ENCODE results near the gene PGA4.
"Not testable (repeated sequence)": the region's sequence is repeated elsewhere in the genome, so short reads cannot be mapped to it uniquely, and the experiment has no call there.

PGA4 gene

DNA sequence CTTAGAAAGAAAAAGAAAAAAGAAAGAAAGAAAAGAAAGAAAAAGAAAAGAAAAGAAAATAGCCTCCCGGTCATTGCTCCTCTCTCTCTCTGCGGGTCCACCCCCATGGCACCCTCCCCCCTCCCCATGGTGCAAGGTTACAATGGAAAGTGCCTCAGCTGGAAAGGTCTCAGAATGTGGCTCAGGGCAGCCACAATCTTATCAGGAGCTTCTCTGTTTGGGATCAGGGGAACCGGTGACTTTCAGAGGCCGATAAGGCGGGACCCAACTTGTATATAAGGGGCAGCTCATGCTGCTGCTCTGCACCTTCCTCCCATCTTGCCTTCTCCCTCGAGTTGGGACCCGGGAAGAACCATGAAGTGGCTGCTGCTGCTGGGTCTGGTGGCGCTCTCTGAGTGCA lies at the start of gene PGA4:
PGA4 (plus strand) TSS at position 301 of the 400 bp plus-strand sequence; CDS start at position 355, 54 bp downstream.
- DNase-seq: not testable (repeated sequence)

DNA sequence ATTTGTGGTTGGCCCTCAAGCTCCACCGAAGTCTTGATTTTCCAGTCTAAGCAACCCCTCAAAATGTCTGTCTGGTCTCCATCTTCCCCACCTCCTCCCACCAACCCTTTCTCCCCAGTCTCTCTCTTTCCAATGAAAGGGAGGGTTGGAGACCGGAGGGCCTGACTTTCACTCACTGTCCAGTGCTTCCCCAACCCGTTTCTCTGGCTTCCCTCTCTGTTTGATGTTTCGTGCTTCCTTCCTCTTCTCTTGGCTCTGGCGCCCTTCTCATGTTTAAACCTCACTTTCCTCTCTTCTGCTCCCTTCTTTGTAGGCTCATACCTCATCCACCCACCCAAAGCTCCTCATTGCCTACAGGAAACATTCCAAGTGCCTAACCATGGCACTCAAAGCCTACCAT lies 49.8 kb upstream of the PGA4 start:
- DNase-seq: no peak

DNA sequence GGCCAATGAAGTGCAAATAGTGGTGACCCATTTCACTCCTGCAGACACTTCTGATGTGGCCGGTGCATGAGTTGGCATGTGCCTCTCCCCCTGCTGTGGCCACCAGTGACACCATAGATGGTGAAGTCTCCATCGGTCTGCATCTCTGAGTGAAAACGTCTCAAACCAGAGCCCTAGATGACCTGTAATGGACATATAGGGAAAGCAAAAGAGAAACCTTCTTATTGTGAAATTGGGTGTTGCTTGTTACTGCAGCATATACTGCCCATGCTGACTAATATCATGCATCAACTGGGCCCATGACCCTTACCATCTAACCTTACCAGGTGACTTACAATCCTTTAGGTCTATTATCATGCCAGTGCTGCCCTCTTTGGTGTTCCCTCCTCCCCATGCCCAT lies 49.3 kb upstream of the PGA4 start:
- no peak for DNase-seq

DNA sequence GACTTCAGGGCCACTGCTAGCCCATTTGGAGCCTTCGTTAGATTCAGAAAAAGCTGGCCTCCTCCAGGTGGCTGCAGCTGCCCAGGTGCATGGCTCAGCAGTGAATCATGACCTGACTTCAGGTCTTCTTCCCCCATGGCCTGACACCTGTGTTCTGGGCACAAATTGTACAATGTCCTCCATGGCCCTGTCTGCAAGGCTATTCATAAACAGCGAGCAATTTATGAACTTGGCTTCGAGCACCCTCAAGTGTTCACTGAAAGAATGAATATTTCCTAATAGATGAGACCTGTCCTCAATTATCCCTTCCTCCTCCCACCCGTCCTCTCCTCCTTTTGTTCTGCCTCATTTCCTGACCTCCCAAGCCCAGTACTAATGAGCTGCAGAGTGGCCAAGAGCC lies 48.7 kb upstream of the PGA4 start:
- DNase-seq: peak; percentile 23

DNA sequence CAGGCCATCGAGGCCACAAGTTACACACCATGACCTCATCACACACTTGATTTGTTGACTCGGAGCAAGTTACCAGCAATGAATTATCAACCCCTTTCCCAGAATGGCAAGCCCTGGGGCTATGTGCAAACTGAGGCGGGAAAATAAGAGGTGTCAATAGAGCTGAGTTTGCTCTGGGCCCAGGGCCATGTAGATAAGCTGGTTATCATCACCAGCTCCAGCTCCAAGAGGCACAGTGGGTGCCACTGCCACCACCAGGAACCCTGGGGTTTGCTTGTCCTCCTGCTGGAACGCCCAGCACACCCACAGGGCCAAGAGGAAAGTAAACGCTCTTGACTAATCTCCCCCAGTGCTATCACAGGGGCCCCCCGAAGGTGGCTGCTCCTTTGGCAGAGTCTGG lies 47.9 kb upstream of the PGA4 start:
- no peak for DNase-seq

DNA sequence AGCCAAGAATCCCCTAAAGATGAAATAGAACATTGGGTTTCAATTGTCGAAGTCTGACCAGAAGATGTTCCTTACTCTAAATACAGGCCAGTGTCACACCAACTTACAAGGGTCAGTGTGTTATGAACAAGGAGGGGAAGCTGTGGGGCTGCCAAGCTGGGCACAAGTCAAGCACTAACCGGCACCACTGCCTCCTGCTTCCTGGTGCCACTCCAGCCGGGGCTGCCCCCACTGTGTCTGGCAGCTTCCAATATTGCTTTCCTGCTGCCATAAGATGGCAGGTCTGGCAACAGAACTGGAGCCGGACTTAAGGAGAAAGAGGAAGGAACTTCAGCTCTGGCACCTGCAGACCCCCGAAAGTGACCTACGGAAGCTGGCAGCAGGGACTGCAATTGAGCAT lies 47.2 kb upstream of the PGA4 start:
- DNase-seq: no peak

DNA sequence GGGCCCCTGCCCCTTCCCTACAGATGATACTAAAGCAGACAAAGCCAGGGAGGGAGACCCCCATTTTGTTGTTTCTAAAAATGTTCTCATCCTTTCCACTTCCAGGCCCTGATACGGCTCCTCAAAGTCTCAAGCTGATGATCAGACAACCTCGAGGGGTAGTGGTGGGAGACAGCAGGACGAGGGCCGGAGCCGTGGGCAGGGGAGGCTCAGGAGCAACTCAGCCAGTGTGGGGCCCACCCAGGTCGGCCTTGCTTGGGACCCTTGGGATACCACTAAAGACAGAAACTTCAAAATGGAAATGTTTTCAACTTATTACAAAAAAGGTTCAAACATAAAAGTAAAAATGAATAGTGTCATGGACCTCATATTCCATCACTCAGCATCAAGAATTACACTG lies 45.7 kb upstream of the PGA4 start:
- DNase-seq: no peak

DNA sequence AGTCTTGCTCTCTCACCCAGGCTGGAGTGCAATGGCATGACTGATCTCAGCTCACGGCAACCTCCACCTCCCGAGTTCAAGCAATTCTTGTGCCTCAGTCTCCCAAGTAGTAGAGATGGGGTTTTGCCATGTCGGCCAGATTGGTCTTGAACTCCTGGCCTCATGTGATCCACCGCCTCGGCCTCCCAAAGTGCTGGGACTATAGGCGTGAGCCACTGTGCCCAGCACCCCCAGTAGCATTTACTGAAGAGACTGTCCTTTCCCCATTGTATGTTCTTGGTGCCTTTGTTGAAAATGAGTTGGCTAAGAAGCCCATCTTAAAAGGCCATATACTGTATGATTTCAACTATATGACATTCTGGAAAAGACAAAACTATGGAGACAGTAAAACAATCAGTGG lies 41.9 kb upstream of the PGA4 start:
- not testable (repeated sequence) for DNase-seq

DNA sequence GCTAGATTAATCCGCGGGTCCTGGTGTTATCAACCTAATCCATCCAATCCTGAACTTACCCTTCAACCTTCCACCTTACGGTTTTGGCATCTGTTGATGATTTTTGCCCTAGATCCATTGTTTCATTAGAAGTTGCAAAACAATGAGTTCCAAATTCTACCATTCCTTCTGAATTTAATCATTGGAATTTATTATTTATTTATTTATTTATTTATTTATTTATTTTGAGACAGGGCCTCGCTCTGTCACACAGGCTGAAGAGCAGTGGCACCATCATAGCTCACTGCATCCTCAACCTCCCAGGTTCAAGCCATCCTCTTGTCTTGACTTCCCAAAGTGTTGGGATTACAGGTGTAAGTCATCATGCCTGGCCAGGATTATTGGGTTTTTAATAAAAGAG lies 40.7 kb upstream of the PGA4 start:
- no peak for DNase-seq

DNA sequence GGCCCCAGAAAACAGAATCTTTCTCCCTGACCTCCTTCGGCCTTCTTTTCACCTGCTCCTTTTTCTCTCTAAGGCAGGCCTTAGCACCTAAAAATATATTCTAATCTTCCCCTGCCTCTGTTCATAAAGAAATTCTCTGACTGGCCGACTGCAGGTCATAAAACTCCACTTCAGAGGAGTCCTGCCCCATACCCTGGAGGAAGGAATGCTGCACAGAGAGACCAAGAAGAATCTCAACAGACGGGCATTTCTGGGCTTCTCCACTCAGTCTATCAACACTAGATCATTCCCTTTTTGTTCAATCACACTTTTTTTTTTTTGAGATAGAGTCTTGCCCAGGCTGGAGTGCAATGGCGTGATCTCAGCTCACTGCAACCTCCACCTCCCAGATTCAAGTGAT lies 38.5 kb upstream of the PGA4 start:
- no peak for DNase-seq

DNA sequence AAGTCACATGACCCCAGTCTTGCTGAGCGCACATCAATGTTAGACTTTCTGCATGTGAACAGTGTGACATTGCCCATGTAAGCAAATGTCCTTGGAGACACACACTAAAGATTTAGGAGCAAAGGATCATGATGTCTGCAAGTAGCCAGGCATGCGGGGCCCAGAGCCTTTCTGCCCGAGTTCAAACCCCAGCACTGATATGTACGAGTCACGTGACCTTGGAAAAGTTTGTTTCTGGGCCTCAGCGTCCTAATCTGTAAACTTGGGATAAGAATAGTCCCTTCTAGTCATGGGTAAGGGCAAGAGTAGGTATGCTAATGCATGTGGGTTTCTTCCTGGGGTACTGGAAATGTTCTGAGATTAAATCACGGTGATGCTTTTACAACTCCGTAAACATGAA lies 35.6 kb upstream of the PGA4 start:
- DNase-seq: no peak

DNA sequence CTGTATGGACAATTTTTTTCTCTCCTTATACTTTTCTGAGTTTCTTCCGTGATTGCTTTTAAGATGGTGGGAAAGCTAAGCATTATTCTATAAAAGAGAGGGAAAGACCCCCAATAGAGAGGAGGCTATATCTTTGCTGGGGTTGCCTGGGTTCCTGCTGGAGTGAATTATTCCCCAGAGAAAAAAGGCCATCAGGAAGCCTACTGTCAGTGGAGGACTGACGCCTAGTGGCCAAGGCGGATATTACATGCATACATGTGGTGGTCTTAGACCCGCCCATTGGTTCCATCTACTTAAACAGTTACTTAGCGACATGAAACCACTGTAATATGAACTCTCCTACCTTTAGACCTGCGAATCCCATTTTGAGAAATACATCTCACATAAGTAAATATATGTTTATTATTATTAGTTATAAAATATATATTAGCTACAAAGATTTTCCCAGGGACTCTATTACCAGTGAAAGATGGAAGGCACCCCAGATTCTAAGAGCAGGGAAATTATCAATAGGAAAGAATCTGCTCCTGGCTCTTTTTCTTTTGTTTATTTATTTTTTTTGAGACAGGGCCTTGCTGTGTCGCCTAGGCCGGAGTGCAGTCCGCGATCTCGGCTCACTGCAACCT lies 34.5 kb upstream of the PGA4 start:
- peak; percentile 77 for DNase-seq

DNA sequence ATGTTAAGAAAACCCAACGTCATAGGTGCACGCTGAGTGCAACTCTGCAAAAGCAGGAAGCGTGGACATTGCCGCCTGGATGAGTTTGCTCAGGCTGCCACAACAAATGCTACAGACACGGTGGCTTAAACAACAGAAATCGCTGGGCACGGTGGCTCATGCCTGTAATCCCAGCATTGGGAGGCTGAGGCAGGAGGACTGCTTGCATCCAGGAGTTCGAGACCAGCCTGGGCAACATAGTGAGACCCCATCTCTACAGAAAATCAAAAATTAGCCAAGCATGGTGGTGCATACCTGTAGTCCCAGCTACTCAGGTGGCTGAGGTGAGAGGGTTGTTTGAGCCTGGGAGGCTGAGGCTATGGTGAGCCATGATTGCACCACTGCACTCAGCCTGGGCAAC lies 32.2 kb upstream of the PGA4 start:
- no peak for DNase-seq

DNA sequence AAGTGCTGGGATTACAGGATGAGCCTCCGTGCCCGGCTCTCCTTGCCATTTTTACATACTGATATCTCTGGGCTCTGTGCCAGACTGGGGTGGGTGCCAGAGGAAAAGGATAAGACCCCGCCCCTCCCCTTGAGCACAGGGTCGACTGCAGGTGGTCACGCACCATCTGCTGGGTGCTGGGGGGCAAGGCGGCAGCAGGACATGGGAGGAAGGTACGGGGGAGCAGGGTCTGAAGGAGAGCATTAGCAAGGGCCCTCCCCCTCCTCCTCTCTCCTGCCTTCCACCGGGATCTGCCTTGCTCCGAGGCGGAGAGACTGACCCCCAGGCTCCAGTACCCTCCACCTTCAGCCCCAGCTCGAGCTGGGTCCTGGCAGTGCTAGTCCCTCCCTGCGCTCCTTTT lies 28.6 kb upstream of the PGA4 start:
- no peak for DNase-seq

DNA sequence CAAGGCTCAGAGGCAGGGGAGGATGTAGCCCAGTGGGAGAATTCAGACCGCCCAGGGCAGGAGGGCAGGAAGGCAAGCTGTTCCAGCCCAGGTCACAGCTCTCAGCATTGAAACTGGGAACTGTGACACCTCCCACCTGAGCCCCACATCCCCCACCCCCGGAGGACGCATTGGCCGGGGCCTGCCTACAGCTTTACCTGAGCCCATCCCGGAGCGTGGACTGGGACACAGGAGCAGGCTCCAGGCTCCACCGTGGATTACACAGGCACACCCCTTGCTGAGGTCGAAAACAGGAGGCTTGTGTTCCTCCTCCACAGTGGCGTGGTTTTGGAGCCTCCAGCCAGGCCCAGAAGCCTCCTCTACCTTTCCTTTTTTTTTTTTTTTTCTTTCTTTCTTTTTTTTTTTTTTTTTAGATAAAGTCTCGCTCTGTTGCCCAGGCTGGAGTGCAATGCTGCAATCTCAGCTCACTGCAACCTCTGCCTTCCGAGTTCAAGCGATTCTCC lies 27.9 kb upstream of the PGA4 start:
- no peak for DNase-seq

DNA sequence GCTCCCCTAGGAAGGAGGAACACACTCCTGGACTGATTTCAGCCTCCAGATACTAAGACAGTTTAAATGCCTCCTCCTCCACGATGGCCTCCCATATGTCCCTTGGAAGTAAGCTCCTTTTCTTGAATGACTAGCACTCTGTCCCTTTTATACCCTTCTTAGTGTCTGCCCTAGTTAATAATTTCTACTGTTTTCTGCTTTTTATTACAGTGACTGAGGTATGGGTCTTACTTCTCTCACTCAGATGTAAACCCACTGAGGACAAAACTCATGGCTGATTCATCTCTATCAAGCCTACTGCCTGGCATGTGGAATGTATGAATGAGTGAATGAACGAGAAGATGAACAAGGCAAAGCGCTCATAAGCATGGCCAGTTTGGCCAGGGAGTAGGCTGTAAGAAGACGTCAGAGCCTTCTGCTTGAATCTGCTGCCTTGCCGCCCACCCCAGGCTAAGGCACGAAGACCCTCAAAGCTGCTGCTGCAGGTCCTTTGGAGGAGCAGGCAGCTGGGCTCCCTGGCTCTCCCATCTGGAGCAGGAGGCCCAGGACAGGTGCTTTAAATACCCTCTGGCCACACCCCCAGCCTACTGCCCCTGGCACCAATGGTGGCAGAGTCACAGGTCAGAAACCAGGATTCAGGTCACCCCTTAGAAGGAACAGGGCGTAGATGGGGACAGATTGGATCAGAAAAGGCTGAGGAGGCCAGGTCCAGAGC lies 27.0 kb upstream of the PGA4 start:
- no peak for DNase-seq

DNA sequence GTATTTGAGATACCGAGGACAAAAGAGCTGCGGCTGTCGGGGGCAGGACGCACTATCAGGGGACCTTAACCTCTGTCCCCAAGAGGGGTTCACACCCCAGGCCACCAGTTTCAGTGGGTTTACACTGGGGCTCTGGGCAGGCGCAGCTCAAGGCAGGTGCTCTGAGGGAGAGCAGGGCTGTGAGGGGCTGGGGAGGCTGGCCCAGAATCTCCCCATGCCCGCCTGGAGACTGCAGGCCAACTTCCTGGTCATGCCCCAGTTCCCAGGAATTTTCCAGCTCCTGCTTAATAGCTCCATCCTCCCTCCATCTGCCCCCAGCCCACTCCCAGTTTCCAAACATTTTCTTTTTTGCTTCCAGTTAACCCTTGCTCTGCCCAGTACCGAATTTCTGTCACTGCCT lies 26.4 kb upstream of the PGA4 start:
- no peak for DNase-seq

DNA sequence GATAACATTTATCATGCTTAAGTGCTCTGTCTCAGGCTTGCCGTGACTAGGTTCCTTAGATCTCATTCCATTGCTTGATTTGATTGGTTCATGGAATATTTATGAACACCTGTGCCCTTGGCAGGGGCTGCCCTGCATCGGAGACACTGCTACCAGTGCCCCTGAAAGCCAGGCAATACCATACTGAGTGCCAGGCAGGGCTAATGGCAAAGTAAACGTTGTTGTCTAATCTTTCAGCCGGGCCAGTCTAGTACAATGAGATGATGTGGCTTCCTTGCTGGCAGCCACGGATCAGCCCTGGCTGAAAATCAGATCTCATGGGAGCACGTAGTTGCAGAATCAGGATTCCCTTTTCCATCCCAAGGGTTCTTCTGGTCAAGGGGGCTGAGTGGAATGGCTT lies 23.8 kb upstream of the PGA4 start:
- no peak for DNase-seq

DNA sequence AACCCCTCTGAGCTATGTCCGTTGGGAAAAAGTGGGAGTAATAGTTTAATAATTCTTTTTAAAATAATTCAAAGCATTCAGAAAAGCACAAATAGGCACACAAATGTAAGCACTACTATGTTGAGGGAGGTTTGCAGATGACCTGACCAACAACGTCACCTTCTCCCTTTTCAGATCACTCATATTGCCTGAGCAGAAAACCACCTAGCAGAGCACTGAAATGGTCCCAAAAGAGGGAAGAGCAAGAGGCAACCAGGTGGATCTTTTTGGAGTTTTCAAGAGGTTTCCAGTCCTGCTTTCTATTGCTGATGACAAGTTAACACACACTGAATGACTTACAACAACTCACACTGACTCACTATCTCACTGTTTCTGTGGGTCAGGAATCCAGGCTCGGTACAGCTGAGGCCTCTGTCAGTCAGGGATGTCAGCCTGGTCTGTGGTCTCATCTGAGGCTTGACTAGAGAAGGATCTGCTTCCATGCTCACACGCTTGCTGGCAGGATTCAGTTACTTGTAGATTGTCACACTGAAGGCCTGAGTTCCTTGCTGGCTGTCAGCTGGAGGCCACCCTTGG lies 23.1 kb upstream of the PGA4 start:
- DNase-seq: no peak

DNA sequence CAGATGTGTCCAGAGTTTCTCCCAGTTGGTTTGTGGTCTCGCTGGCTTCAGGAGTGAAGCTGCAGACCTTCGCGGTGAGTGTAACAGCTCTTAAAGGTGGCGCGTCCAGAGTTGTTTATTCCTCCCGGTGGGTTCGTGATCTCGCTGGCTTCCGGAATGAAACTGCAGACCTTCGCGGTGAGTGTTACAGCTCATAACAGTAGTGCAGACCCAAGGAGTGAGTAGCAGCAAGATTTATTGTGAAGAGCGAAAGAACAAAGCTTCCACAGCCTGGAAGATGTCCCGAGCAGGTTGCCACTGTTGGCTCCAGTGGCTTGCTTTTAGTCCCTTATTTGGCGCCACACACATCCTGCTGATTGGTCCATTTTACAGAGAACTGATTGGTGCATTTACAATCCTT lies 20.7 kb upstream of the PGA4 start:
- no peak for DNase-seq

DNA sequence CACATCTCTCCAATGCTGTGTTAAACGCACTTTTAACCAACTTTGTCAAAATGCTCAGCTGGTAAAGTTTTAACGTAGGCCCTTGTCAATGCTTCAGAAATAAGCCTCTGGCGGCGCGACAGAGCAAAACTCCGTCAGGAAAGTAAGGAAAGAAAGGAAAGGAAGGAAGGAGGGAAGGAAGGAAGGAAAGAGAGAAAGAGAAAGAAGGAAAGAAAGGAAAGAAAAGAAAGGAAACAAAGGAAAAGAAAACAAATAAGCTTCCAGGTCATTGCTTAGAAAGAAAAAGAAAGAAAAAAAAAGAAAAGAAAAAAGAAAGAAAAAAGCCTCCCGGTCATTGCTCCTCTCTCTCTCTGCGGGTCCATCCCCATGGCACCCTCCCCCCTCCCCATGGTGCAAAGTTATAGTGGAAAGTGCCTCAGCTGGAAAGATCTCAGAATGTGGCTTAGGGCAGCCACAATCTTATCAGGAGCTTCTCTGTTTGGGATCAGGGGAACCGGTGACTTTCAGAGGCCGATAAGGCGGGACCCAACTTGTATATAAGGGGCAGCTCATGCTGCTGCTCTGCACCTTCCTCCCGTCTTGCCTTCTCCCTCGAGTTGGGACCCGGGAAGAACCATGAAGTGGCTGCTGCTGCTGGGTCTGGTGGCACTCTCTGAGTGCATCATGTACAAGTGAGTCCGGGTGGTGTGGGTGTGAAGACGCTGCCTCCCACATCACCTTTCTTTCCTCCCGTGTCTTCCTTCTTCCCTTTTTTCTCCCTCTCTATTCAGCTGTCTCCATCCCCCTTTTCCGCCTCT lies 19.0 kb upstream of the PGA4 start, which contains the start of gene PGA3:
PGA3 (plus strand) TSS at position 566 of the 797 bp plus-strand sequence; CDS start at position 616, 50 bp downstream.
- not testable (repeated sequence) for DNase-seq

DNA sequence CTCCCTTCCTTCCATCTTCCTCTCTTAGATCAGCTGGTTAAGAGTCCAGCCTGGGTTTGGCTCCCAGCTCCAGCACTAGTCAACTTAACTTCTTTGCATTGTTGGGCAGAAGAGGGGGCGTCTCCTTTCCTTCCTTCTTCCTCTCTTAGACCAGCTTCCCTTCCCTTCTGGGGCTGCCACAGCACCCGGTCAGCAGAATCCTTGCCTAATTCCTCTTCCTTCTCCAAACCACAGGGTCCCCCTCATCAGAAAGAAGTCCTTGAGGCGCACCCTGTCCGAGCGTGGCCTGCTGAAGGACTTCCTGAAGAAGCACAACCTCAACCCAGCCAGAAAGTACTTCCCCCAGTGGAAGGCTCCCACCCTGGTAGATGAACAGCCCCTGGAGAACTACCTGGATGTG lies 18.3 kb upstream of the PGA4 start:
- not testable (repeated sequence) for DNase-seq

DNA sequence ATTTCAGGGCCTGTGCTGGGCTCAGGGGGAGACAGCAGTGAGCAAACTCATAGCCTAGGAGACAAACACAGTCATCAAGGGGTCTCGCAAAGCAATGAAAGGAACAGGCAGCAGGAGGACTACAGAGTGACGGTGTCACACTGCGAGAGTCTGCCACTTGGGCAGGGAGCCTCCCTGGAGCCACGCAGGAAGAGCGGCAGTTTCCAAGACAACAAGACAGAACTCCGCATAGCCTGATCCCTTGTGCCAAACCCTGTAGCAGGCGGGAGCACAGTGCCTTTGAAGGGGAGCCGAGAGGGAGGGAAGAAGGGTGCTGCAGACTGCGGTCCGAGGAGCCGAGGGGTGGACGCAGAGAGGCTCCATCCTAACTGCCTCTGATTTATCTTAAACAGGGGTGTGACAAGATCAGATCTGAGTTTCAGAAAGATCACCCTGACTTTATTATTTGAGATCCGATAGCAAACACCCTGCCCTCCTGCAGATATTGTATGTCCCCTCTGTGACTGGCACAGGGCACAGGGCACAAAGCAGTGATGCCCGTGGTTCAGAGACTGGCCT lies 17.6 kb upstream of the PGA4 start:
- not testable (repeated sequence) for DNase-seq

Measured in NCI-H526 treated with DMSO at 0.1 percent for 48 hours (cell line).